Amniotic stem cell (primary cell): ENCODE data around the gene RAPGEF4.

Source experiments
- DNase-seq: peaks from one replicate; lab custom pipeline; 2025; lab: John Stamatoyannopoulos, UW

The RAPGEF4 gene

GRCh38 chr2:172938713-172939375 lies 203.2 kb downstream of the RAPGEF4 start:
- no peak for DNase-seq

DNA sequence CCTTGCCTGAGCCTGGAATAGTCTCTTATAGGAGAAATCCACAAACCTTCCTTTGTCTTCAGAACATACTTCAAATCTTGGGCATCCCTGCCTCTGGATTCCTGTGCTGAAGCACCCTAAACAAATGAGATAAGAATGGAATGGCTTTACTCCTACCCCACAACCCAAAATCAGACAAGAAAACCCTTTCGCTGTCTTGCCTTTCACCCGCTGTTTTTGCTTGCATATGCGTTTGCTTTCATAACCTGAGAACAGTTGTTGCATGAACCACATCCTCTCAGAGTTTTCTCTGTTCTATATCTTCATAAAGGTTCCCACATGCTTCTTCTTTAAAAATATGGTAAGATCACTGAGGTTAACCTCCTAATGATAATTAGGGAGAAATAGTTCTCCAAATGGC lies 207.9 kb downstream of the RAPGEF4 start:
- no peak for DNase-seq

DNA sequence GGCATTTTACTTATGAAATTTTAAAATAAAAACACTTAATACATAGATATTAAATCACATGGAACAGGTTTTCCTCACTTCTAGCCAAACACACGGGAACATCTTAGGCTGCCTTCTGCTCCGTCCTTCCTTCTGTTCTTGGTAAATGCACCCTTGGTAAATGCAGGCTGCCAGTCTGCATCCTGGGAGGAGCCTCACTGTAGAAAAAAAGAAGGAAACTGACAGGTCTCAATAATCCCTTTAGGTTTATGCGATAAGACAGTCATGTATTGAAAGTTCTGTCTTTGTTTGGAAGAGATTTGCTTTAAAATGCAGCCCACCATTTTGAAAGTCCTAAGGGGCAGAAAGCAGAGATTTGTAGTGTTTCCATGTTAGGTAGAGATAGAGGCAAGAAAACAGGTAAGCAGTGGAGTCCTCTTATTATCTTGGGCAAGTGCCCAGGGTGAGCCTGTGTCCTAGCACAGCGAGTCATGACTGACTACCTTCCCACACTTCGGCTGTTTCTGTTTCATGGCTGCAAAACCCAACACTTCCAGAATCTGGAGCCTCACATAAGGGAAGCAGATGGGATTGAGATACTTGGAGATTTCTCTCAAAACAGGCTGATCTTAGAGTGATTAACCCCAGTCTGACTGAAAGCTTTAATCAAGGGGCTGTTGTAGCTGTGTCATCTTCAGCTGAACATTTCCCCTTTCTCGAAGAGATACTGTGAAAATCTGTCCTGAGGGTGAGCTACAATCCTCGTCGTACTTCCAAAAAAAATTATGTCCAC lies 208.6 kb downstream of the RAPGEF4 start:
- DNase-seq, result no peak

DNA sequence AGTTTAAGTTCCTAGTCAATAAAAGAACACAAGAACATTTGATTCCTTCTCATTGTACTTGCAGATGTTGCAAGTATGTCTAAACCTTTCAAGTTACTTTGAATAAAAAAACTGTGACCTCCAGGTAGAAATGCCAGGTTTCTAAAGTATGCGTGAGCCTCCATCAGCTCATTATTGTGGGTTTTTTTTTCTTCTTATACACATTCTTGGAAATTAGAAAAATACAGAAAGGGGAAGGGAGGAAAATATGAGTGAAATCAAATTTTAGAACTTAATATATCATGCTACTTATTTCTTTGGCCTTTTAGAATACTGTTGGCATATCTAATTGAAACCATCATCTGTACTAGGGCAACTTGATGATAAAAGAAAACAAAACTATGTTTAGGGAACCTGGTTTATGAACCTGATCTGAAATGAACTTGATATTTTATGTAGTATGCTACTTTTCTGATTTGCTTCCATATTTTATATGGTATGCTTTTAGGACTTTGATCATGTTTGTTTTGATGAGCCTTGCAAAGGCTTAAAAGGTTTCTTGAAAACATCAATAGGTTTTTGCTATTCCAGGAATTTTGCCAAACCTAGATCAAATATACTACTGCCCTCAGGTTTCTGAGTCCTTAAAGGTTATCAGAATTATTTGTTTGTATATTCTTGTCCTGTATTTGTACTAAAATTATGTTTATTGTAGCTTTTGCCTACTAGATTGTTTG lies 209.3 kb downstream of the RAPGEF4 start:
- DNase-seq, result no peak

- no peak for DNase-seq
Observed at GRCh38 chr2:172945510-172945850, 209.8 kb downstream of the RAPGEF4 start.

DNA sequence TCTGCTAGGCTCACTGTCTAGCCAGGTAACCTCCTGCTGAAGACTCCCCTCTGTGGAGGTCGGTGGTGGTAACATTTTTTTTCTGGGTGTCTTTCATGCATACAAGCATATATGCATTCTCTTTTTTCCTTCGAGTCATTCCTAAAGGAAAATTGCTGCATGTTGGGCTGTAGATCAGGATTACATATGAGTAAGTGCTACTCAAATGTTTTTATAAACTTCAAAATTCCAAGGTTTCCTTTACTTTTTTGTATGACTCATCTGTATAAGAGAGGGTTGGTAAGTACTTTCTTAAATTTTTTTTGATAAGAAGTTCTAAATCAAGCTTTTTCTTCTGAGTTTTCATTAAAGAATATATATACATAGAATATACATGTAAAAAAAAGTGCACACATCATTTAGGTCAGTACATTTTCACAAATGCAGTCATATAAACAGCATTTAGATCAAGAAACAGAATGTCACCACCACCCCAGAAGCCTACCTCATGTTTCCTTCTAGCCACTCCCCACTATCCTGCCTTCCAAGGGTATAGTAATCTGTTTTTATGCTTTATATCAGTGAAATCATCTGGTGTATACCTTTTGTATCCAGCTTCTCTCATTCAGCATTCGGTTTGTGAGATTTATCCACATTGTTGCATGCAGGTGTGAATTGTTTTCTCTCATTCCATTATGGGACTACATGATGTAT lies 212.0 kb downstream of the RAPGEF4 start:
- no peak for DNase-seq

DNA sequence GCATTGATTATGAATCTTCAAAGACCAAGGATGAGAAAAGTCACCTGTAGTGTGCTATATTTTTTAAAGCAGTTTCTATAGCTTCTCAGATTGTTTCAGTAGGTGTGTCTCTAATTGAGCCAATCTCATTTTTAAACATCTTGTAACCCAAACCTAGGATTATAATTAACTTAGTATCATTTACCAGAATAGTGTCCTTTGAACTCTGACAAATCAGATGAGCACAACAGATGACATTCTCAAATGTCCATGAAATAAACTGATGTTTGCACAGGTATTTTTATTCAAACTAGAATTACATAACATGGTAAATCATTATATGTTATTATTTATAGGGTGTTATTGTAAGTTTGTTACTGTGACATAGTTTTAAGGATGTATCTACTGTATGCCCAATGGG lies 213.9 kb downstream of the RAPGEF4 start:
- DNase-seq, result no peak

- DNase-seq, result no peak
Observed at GRCh38 chr2:172950565-172950964, 214.9 kb downstream of the RAPGEF4 start.

DNA sequence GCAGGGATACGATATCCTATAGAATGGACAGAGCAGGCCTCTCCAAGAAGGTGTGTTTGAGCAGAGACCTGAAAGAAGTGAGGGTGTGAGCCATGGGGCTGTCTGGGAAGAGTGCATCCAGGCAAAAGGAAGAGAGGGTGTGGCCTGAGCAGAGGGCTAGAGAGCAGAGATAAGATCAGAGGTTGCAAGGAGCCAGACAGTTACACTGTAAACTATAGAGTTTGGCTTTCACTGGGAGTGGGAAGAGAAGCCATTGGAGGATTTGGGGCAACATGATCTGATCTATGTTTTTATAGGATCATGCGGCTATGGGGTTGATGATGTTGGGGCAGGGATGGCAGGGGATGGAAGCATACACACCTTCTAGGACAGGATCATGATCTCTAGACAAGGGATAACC lies 215.9 kb downstream of the RAPGEF4 start:
- no peak for DNase-seq

- DNase-seq, result no peak
Observed at GRCh38 chr2:172953411-172953810, 217.8 kb downstream of the RAPGEF4 start.

DNA sequence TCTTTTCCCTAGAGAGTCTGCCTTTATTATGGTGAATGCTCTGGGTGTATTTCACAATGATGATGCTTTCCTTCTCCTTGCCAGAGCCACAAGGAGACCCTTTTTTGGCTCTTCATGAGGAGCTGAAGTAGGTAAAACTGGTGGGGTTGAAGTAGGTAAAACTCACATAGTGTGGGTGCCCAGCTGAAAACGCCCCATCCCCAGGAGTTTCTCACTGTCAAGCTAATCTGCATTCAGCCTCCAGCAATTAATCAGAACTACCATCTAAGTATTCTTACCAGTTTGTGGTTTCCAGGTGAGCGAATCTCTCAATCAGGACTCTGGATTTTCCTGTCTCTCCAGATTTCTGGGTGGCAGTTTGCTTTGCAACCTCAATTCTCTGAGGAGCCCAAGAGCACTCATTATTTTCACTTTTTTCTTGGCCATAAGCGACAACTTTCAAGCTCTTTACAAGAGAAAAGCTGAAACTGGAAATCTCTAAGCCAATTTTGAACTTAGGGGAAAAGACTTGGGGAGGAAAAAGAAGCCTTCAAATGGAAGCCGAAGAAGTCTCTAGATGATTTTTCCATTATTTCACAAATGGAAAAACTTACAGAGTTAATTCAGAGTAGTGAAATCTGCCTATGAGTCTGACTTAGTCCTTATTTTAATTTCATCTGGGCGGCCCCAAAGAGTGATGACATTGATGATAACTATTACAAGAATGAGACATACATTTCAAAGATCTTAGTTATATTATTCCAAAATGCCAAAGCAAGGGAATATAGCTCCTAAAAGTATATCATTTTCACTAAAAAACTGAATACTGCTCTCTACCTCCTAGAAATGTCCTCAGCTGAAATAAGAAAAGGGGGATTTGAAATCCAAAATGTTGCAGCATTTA lies 218.6 kb downstream of the RAPGEF4 start:
- no peak for DNase-seq

GRCh38 chr2:172955587-172955986 lies 219.9 kb downstream of the RAPGEF4 start:
- no peak for DNase-seq

- no peak for DNase-seq
Observed at GRCh38 chr2:172957734-172958133, 222.1 kb downstream of the RAPGEF4 start.

- DNase-seq, result no peak
Observed at GRCh38 chr2:172962082-172962481, 226.4 kb downstream of the RAPGEF4 start.

GRCh38 chr2:172962824-172963223 lies 227.2 kb downstream of the RAPGEF4 start:
- no peak for DNase-seq

DNA sequence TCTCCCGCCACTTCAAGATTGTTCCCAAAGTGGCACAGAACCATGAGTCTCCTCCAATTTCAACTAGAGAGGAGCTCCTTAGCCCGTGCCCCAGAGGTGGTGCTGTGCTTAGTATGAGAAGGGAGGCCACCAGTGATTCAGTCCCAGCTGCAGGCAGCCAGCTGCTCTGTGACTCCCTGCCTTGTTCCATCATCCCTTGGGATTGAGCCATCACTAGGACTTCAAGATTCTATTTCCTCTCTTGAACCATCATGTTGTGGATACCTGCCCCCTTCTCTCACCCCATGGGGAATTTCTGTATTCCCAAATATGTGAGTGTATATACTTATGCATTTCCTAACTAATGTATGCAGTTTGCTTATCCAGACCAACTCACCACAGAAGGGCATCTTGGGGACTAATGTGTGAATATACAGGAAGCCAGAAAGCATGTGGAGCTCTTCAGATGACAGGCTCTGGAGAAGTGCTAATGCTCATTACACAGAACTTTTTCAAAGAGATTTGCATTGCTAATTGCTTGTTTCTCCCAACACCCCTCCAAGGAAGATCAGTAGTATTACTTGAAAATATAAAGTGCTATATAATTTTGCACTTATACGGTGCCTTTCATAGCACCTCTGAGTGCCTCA lies 229.0 kb downstream of the RAPGEF4 start:
- DNase-seq, result no peak

DNA sequence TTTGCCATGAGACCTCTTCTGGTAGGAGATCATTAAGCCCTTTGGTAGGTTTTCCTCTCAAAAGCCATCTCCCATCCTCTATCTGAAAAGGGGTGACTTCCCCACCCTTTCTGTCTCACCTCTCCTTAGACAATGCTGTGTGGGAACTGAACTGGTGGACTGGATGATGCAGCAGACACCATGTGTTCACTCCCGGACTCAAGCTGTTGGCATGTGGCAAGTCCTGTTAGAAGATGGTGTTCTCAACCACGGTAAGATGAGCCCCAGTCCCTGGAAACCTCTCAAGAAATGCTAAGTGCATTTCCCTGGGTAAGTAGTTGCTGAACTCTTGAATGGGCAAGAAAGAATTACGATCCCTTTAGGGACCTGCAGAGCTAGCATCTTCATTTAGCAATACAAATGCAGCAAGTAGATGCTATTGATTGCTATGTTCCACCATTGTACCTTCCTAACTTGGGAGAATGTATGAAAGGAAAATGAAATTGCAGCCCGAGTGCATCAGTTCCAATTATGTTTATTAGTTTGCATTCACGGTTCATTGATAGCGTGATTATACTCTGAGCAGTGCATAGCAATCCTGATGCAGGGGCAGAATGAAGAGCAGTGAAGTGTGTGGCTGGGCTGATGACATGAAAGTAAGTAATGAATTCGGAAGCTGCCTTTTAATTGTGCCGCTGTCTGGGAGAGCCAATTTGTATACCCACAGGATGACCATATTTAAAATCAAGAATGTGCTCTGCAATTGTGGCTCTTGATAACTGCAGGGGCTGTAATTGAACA lies 230.0 kb downstream of the RAPGEF4 start:
- no peak for DNase-seq

GRCh38 chr2:172967036-172967982 lies 231.7 kb downstream of the RAPGEF4 start:
- DNase-seq, result no peak

DNA sequence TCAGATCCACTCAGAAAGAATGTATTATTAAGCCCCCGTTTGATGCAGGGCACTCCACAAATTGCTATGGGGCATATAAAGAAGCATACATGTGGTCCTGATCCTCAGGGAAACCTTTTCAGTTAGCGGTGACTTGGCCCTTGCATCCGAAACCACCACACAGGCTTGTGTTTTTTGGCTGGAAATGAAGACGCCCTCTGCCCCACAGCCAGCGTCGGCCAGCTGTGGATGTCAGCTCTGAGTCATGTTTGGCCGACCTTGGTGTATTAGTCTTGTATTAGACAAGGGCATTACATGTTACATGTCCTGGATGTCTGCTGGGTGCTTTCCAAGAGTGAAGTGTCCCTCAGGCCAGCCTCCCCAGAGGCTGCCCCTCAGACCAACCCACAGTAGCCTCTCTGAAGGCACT lies 232.4 kb downstream of the RAPGEF4 start:
- no peak for DNase-seq
